Smooth muscle cell (in vitro differentiated cells): Measurements from ENCODE around the gene RPS6KA2. TPM values are rescaled to one million over a fixed set of nuclear protein-coding genes. Genes with fewer than 3 reads are reported as not detected.

Experiments used
- DNase-seq: peaks from one replicate; lab custom pipeline; 2025; ENCODE audit not compliant: unreplicated experiment; lab: John Stamatoyannopoulos, UW
- H2AFZ ChIP-seq: fragments of 200-600 bp; sonication (generic); 2 replicates; pipeline ENCODE4 v1.6.0; 2016; ENCODE audit warnings: antibody characterized with exemption, low read depth, mild to moderate bottlenecking
- H3F3A ChIP-seq: fragments of 200-600 bp; sonication (generic); 2 replicates; pipeline ENCODE4 v1.6.0; 2017; ENCODE audit warnings: antibody characterized with exemption, low read depth
- H3K27ac ChIP-seq: fragments of 200-600 bp; sonication (generic); 2 replicates; pipeline ENCODE4 v1.5.1; 2016; ENCODE audit warnings: low read depth, mild to moderate bottlenecking
- H3K27me3 ChIP-seq: fragments of 200-600 bp; sonication (generic); 2 replicates; pipeline ENCODE4 v1.6.1; 2016; ENCODE audit warnings: low read depth, mild to moderate bottlenecking
- H3K36me3 ChIP-seq: fragments of 200-600 bp; sonication (generic); 2 replicates; pipeline ENCODE4 v1.5.1; 2016; ENCODE audit warnings: low read depth
- H3K4me1 ChIP-seq: fragments of 200-600 bp; sonication (generic); 2 replicates; pipeline ENCODE4 v1.5.1; 2016; ENCODE audit warnings: low read depth
- H3K4me2 ChIP-seq: fragments of 200-600 bp; sonication (generic); 2 replicates; pipeline ENCODE4 v1.6.0; 2016; ENCODE audit warnings: mild to moderate bottlenecking
- H3K4me3 ChIP-seq: fragments of 200-600 bp; sonication (generic); 2 replicates; pipeline ENCODE4 v1.5.1; 2016; ENCODE audit warnings: mild to moderate bottlenecking
- H3K79me2 ChIP-seq: fragments of 200-600 bp; sonication (generic); 2 replicates; pipeline ENCODE4 v1.6.0; 2016; ENCODE audit warnings: low read depth, mild to moderate bottlenecking
- H3K9ac ChIP-seq: fragments of 200-600 bp; sonication (generic); 2 replicates; pipeline ENCODE4 v1.6.0; 2016; ENCODE audit warnings: low read depth
- H3K9me3 ChIP-seq: fragments of 200-600 bp; sonication (generic); replicated peaks from 2 replicates; pipeline ENCODE4 v1.5.1; 2016; ENCODE audit warnings: low read depth
- H4K20me1 ChIP-seq: fragments of 200-600 bp; sonication (generic); 2 replicates; pipeline ENCODE4 v1.6.0; 2016; ENCODE audit warnings: low read depth
- WGBS: methylation state at CpG from one replicate; pipeline ENCODE4 v1.1.7; 2016; ENCODE audit warnings: low lambda C conversion rate; 5-methylcytosine and 5-hydroxymethylcytosine counted together
- polyA plus RNA-seq: library from polyadenylated mRNA; unstranded; fragments of >200 nt; fragmentation: Nextera tagmentation; extraction: Ambion mirVana; gene quantifications from 2 replicates; pipeline ENCODE4 v1.2.1, GENCODE V29; 2016
- total RNA-seq: library from RNA; depleted of rRNA; stranded (reverse); fragments of >200 nt; gene quantifications from 2 replicates; pipeline ENCODE4 v1.2.3, GENCODE V29; 2014
- TF ChIP-seq, protein P1 (sequence below): fragments of 200-600 bp; sonication (generic); IDR thresholded peaks from 2 replicates; pipeline ENCODE4 v1.5.1; 2017; ENCODE audit warnings: borderline replicate concordance, mild to moderate bottlenecking, antibody characterized with exemption; ENCODE audit not compliant: insufficient read depth, poor library complexity, severe bottlenecking

RPS6KA2 gene
- total and polyA plus RNA-seq, 2 experiments from 2014 or later, result 7.8 to 10.4 TPM

DNA sequence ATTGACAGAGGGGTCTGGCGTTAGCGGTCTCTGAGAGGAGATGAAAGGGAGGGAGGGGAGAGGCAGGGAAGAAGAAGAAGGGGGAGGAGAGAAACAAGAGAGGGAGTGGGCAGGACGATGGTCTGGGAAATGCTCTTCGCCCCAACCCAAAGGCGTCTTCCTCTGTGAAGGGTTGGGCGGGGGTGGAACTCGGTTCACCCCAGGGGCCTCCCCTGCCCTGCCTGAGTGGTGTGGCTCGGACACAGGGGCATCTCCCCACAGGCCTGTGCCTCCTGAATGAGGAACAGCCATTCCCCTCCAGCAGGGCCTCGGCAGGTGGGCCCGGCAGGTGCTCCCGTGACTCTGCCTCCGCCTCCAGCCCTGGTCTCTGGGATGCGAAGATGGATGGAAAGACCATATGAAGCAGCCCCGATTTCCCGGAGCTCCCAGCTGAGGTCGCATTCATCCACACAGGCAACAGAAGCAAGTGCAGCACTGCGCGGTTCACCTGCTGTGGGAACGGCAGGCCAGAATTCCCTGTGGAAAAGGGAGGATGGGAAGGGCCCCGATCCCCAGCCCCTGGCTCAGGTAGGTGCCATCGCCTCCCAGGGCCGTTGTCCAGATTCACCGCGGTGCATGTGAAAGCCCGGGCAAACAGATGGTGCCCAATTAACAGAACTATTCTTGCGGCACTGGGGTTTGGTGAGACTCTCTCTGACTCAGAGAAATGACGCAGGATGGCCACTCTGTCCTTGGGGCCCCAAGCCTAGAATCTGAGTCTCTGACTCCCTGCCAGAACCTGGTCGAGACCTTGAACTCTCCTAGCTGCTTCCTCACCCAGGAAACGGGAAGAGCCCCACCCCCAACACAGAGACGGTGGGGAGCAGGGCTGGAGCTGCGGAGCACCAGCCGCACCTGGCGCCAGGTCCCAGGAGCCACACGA lies 29.4 kb upstream of the RPS6KA2 start:
- no peaks in the 10 kb centered on the region for H3K9me3 ChIP-seq
- TF ChIP-seq, protein P1, sequence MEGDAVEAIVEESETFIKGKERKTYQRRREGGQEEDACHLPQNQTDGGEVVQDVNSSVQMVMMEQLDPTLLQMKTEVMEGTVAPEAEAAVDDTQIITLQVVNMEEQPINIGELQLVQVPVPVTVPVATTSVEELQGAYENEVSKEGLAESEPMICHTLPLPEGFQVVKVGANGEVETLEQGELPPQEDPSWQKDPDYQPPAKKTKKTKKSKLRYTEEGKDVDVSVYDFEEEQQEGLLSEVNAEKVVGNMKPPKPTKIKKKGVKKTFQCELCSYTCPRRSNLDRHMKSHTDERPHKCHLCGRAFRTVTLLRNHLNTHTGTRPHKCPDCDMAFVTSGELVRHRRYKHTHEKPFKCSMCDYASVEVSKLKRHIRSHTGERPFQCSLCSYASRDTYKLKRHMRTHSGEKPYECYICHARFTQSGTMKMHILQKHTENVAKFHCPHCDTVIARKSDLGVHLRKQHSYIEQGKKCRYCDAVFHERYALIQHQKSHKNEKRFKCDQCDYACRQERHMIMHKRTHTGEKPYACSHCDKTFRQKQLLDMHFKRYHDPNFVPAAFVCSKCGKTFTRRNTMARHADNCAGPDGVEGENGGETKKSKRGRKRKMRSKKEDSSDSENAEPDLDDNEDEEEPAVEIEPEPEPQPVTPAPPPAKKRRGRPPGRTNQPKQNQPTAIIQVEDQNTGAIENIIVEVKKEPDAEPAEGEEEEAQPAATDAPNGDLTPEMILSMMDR, result no peak
- no peaks in the 10 kb centered on the region for H3F3A ChIP-seq
- H3K36me3 ChIP-seq, result no peaks in the 10 kb centered on the region
- no peak overlapping the region for H3K9ac ChIP-seq
- H2AFZ ChIP-seq, result no peak overlapping the region
- no peak overlapping the region for H3K4me3 ChIP-seq
- peaks cover 44% of the 10 kb centered on the region for H3K27me3 ChIP-seq
- H3K27ac ChIP-seq, result no peak overlapping the region
- H4K20me1 ChIP-seq, result no peaks in the 10 kb centered on the region
- peak overlapping the region; percentile 40 for H3K4me2 ChIP-seq
- no peak for DNase-seq
- WGBS, result 43% methylated on average over 34 of the region's 34 CpGs
- H3K79me2 ChIP-seq, result no peaks in the 10 kb centered on the region
- peaks cover 14% of the 10 kb centered on the region for H3K4me1 ChIP-seq

- Histone ChIP-seq H3F3A (no peaks in the 10 kb centered on the region), H3K27me3 (peaks cover 44% of the 10 kb centered on the region), H2AFZ (no peak overlapping the region), H3K79me2 (no peaks in the 10 kb centered on the region), H3K4me3 (no peak overlapping the region), H3K36me3 (no peaks in the 10 kb centered on the region), H3K4me2 (no peak overlapping the region), H3K9ac (no peak overlapping the region), H4K20me1 (no peaks in the 10 kb centered on the region), H3K27ac (no peak overlapping the region), H3K9me3 (no peaks in the 10 kb centered on the region), H3K4me1 (peaks cover 14% of the 10 kb centered on the region)
- DNase-seq, result no peak
- 66% methylated on average over 15 of the region's 15 CpGs for WGBS
- TF ChIP-seq, protein P1, result no peak
Observed at GRCh38 chr6:166655713-166656229, 28.7 kb upstream of the RPS6KA2 start.

DNA sequence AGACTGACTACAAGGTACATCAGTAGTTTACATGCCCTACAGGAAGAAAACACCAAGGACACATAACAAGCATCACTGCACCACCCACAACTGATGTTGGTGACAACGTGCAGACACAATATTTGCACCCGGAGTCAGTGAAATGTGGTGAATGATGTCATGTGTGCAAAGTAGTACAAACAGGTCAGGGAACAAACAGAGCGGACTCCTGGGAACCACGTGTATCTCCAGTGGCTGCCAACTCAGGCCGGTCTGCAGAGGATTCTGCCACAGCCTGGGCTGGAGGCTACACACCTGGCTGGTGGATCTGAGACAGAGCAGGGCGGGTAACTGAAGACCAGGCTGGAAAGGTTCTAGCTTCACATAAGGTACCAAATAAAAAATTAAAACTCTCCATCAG lies 28.2 kb upstream of the RPS6KA2 start:
- no peak overlapping the region for H3K4me3 ChIP-seq
- H3K9me3 ChIP-seq, result no peaks in the 10 kb centered on the region
- H3K4me2 ChIP-seq, result no peak overlapping the region
- H3K4me1 ChIP-seq, result peaks cover 14% of the 10 kb centered on the region
- TF ChIP-seq, protein P1, result no peak
- no peaks in the 10 kb centered on the region for H3K79me2 ChIP-seq
- 83% methylated on average over 6 of the region's 6 CpGs for WGBS
- H3K27ac ChIP-seq, result no peak overlapping the region
- H3K36me3 ChIP-seq, result no peaks in the 10 kb centered on the region
- H4K20me1 ChIP-seq, result no peaks in the 10 kb centered on the region
- no peaks in the 10 kb centered on the region for H3F3A ChIP-seq
- DNase-seq, result no peak
- H3K9ac ChIP-seq, result no peak overlapping the region
- peaks cover 44% of the 10 kb centered on the region for H3K27me3 ChIP-seq
- no peak overlapping the region for H2AFZ ChIP-seq
